SW480 (cell line): ENCODE data around the gene KRTAP5-9.
"Not testable (repeated sequence)": the region's sequence is repeated elsewhere in the genome, so short reads cannot be mapped to it uniquely, and the experiment has no call there.

Source experiments
- DNase-seq: peaks from one replicate; pipeline ENCODE4 v3.0.0-alpha.2; 2016; ENCODE audit warnings: low spot score

KRTAP5-9 gene

DNA sequence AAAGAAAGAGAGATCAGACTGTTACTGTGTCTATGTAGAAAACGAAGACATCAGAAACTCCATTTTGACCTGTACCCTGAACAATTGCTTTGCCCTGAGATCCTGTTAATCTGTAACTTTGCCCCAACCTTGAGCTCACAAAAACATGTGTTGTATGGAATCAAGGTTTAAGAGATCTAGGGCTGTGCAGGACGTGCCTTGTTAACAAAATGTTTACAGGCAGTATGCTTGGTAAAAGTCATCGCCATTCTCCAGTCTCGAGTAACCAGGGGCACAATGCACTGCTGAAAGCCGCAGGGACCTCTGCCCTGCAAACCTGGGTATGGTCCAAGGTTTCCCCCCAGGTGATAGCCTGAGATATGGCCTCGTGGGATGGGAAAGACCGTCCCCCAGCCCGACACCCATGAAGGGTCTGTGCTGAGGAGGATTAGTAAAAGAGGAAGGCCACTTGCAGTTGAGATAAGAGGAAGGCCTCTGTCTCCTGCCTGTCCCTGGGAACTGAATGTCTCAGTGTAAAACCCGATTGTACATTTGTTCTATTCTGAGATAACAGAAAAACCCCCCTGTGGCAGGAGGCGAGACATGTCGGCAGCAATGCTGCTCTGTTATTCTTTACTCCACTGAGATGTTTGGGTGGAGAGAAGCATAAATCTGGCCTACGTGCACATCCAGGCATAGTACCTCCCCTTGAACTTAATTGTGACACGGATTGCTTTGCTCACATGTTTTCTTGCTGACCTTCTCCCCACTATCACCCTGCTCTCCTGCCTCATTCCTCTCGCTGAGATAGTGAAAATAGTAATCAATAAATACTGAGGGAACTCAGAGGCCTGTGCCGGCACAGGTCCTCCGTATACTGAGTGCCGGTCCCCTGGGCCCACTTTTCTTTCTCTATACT lies 13.3 kb upstream of the KRTAP5-9 start:
- DNase-seq: not testable (repeated sequence)

GRCh38 chr11:71535825-71536224 lies 12.4 kb upstream of the KRTAP5-9 start:
- no peak for DNase-seq

- DNase-seq: no peak
Observed at GRCh38 chr11:71537537-71537936, 10.7 kb upstream of the KRTAP5-9 start.

- not testable (repeated sequence) for DNase-seq
Observed at GRCh38 chr11:71537977-71538665, 10.1 kb upstream of the KRTAP5-9 start, which contains the start of gene KRTAP5-8. Gene KRTAP5-8, plus strand, starts transcription at chr11:71538025. Its CDS starts 31 bp downstream, at chr11:71538056.

DNA sequence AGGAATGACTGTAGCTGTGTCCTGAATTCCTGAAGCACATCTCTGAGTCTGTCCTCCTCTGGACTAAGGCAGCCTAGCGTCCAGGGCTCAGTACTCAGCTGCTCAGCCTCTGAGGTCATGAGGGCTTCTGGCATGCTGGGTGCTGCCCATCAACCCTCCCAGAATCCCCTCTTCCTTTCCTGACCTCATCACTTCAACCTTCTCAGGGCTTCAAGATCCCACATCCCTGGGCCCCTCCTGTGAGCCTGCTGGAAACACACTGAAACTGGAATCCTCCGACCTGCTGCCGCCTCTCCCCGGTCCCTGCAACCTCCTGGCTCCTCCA lies 9.6 kb upstream of the KRTAP5-9 start:
- no peak for DNase-seq

GRCh38 chr11:71539017-71539416 lies 9.2 kb upstream of the KRTAP5-9 start:
- no peak for DNase-seq

- not testable (repeated sequence) for DNase-seq
Observed at GRCh38 chr11:71539971-71540370, 8.2 kb upstream of the KRTAP5-9 start.

DNA sequence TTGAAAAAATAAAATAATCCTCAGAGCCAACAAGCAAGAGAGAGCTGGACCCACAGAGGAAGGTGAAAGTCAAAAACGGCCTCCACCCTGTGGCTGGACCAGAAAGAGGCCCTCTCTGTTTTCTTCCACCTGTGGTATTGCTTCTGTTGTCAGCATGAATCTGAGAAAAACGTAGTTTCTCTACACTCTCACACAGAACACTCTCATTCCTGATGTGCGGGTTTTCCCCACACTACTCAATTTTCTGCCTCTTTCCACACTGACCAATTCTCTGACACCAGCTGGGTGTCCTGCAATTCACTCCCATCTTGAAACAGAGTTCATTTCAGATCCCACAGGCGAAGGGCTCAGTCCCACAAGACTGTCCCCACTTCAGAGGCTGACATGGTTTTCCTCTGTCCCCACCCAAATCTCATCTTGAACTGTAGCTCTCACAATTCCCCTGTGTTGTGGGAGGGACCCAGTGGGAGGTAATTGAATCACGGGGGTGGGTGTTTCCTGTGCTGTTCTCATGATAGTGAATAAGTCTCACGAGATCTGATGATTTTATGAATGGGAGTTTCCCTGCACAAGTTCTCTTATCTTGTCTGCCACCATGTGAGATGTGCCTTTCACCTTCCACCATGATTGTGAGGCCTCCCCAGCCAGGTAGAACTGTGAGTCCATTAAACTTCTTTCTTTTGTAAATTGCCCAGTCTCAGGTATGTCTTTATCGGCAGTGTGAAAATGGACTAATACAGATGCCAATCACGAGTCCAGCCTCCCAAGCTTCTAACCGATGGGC lies 7.5 kb upstream of the KRTAP5-9 start:
- not testable (repeated sequence) for DNase-seq

GRCh38 chr11:71542382-71542781 lies 5.8 kb upstream of the KRTAP5-9 start:
- no peak for DNase-seq

DNA sequence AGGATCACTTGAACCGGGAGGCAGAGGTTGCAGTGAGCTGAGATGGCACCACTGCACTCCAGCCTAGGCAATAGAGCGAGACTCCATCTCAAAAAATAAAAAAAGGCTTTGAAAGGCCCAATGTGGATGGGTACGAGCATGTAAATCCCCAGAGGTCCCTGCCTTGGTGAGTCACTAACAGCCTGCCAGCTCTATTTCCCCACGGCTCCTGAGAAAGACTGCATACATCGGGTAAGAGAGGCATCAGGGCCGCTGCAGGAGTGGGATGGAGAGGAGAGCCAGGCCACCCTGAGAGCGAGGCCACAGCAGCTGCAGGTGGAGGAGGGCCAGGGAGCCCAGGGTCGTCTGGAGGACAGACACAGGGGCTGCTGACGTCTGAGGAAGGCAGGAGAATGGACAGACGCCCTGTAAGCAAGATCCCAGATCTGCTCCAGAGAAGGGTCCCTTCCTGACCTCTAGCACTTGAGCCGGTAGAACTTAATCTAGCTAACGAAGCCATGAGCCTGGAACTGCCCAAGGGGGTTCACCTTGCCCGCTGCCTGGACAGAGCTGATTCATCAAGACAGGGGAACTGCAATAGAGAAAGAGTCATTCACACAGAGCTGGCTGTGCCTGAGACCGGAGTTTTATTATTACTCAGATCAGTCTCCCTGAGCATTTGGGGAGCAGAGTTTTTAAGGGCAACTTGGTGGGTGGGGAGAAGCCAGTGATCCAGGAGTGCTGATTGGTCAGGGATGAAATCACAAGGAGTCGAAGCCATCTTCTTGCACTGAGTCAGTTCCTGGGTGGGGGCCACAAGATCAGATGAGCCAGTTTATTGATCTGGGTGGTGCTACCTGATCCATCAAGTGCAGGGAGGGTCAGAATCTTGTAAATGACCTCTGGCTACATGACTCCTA lies 5.1 kb upstream of the KRTAP5-9 start:
- no peak for DNase-seq

GRCh38 chr11:71543866-71544265 lies 4.4 kb upstream of the KRTAP5-9 start:
- DNase-seq: no peak

- DNase-seq: no peak
Observed at GRCh38 chr11:71544525-71545214, 3.5 kb upstream of the KRTAP5-9 start.

DNA sequence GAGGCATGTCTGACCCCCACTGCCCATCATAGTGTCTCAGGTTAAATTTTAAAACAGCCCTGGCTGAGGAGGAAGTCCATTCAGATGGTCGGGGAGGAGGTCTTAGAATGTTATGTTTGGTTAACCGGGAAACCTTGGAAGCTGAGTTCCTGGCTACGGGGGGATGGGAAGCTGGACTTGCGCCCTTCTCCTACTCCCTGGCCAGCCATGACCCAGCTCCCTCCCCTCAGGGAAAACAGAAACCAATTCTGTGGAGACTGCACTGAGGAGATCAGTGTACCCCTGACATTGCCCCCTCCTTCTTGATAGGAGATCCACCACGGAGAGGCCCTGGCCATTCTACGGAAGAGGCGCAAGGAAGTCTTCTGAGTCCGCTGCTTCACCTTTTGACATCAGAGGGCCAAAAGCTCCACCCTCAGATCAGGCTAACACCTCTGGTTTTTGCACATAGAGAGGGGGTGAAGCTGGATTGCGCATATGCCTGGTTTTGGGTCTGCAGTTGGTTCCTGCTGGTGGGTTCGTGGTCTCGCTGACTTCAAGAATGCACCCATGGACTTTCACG lies 2.7 kb upstream of the KRTAP5-9 start:
- DNase-seq: no peak

GRCh38 chr11:71548716-71549151 lies 514 bp downstream of the KRTAP5-9 start:
- no peak for DNase-seq

DNA sequence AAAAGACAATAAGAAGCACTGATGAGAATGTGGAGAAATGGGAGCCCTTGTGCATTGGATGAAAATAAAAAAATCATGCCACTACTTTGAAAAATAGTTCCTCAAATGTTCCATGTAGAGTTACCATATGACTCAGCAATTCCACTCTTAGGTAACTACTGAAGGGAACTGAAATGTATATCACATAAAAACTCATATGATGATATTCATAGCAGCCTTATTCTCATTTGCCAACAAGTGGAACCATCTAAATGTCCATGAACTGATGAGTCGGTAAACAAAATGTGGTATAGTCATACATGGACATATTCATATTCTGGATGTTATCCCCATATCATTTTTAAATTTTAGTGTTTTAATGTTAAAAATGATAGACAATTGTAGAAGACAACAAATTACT lies 3.5 kb downstream of the KRTAP5-9 start:
- DNase-seq: no peak

- DNase-seq: no peak
Observed at GRCh38 chr11:71554996-71555395, 6.8 kb downstream of the KRTAP5-9 start.

GRCh38 chr11:71555508-71555907 lies 7.3 kb downstream of the KRTAP5-9 start:
- no peak for DNase-seq

GRCh38 chr11:71556018-71556417 lies 7.8 kb downstream of the KRTAP5-9 start:
- DNase-seq: no peak

DNA sequence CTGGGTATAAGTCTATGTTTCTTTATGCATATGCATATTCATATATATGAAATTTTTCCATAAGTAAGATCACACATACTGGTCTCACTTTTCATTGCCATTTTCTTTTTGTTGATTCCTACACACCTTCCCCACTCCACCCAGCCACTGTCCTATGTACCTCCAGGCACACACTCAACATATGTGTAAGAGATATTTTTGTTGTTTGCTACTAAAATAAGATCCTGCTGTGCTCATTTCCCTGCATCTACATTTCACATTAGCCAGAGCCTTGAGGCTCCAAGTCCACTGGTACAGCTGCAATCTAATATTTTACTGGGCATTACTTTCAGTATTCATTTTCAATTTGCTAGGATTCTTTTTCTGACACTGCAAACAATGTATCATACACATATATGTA lies 9.0 kb downstream of the KRTAP5-9 start:
- no peak for DNase-seq

DNA sequence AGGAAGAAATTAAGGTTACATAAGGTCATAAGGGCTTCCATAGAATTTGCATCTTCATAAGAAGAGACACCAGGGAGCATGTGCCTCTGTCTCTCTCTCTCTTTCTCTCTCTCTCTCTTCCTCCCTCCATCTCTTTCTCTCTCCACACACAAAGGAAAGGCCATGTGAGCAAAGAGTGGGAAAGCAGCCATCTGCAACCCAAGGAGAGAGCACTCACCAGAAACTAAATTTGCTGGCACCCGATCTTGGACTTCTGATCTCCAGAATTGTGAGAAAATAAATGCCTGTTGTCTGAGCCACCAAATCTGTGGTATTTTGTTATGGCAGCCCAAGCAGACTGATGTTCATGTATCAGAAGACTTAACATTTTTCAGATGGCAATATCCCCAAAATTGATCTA lies 10.8 kb downstream of the KRTAP5-9 start:
- no peak for DNase-seq

GRCh38 chr11:71562120-71562519 lies 13.9 kb downstream of the KRTAP5-9 start:
- DNase-seq: no peak
